Ovary (tissue), 9 donors: Measurements from ENCODE around the gene NTMT2. TPM values are rescaled to one million over a fixed set of nuclear protein-coding genes. Genes with fewer than 3 reads are reported as not detected.
A peak's percentile ranks its signal among the peaks of the same experiment; 100 is the strongest.

Source experiments
- DNase-seq, 5 donors: peaks; one replicate each; pipeline ENCODE4 v3.0.0-alpha.2; 2019 to 2020
- H3K27ac ChIP-seq, 2 donors: fragments of 200-600 bp; one replicate each; pipeline versions ENCODE4 v1.5.1 to v1.8.0; 2019 to 2022
- H3K27me3 ChIP-seq: fragments of 200-600 bp; one replicate; pipeline ENCODE4 v1.8.0; 2022
- H3K36me3 ChIP-seq: fragments of 200-600 bp; sonication (generic); one replicate; pipeline ENCODE4 v1.5.1; 2019
- H3K4me1 ChIP-seq: one replicate; pipeline ENCODE4 v1.8.1; 2013; ENCODE audit warnings: mild to moderate bottlenecking, moderate library complexity; ENCODE audit not compliant: insufficient read depth
- H3K4me3 ChIP-seq: fragments of 200-600 bp; sonication (generic); one replicate; pipeline ENCODE4 v1.5.1; 2017
- H3K9me3 ChIP-seq, 2 donors: fragments of 200-600 bp in 1 of 2; sonication (generic) in 1 of 2; one replicate each; pipeline versions ENCODE4 v1.5.1 to v1.8.1; 2013 to 2019; ENCODE audit warnings: mild to moderate bottlenecking in 1 of 2, moderate library complexity in 1 of 2
- CTCF ChIP-seq, 3 donors: fragments of 450-650 bp in 2 of 3; fragments of 200-600 bp in 1 of 3; IDR thresholded peaks; one replicate each; pipeline versions ENCODE4 v1.5.1 to v1.8.0; 2016 to 2022; ENCODE audit warnings: antibody characterized with exemption in 3 of 3, mild to moderate bottlenecking in 1 of 3
- EP300 ChIP-seq: sonication (generic); formaldehyde crosslinking; IDR thresholded peaks from one replicate; pipeline ENCODE4 v1.6.1; 2017; ENCODE audit warnings: antibody characterized with exemption
- POLR2A ChIP-seq: fragments of 450-650 bp; IDR thresholded peaks from one replicate; pipeline ENCODE4 v1.6.1; 2017; ENCODE audit warnings: antibody characterized with exemption, mild to moderate bottlenecking, moderate library complexity
- WGBS, 3 donors: extraction: QIAGEN DNeasy Blood & Tissue Kit in 1 of 3; methylation state at CpG; one replicate each; pipeline versions ENCODE4 v1.1.5 to v1.1.7; 2013 to 2017; 5-methylcytosine and 5-hydroxymethylcytosine counted together
- intact Hi-C, 4 donors: fragments of 100-400 bp; cut with DNase I; formaldehyde crosslinking; loops; one replicate each; pipeline versions ENCODE4 v1.11.0 to v1.15.1; 2022 to 2023
- polyA plus RNA-seq, 2 donors: library from polyadenylated mRNA; stranded (reverse); fragments of 200-250 nt in 1 of 2; fragments of 350-450 nt in 1 of 2; fragmentation: Illumina TruSeq in 1 of 2; extraction: RNeasy Lipid Tissue Mini Kit (QIAGEN cat#74804) in 1 of 2; gene quantifications; one replicate each; pipeline ENCODE4 v1.2.3, GENCODE V29; 2013 to 2014
- total RNA-seq, 7 donors: library from RNA; depleted of rRNA in 2 of 7; stranded (reverse); fragments of >200 nt in 2 of 7; fragmentation: NEBNext Ultra II Directional in 3 of 7; extraction: Animal tissue kit (Norgen Biotek cat#: 25700) in 3 of 7; gene quantifications; one replicate each; pipeline versions ENCODE4 v1.1.0 to v1.2.4, GENCODE V29; 2016 to 2023
- donor health status: DM: no; HTN: no; CAD: no; lungs with moderate emphysema.
- donor health status: DM: no; HTN: no; CAD: no.
- donor health status: Bipolar disorder and iron deficiency.
- donor health status: DM: yes; HTN: yes; CAD: no.
- donor health status: DM: no; HTN: no; CAD: no.
- donor health status: DM: yes; HTN: yes; CAD: no.

Gene NTMT2
- total and polyA plus RNA-seq, 9 donors, result not detected

DNA sequence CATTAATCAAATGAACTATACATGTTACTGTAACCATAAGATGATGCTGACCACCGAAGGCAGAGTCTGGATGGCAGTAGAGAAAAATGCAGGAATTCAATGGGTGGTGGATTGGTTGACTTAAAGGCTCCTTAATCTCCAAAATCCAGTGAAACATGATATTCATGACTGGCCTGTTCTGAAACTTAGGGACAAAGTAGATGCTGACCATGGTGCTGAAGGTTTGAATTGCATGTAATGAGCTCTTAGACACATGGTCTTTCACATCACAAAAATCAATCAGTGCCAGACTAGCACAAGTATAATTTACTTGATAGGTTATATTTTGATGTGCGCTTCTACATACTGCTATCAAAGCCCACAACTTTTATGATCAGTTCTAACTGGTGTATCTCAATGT, 30.9 kb upstream of the NTMT2 start:
- DNase-seq, result no peak
- Histone ChIP-seq H3K27ac (no peak overlapping the region), H3K4me1 (no peaks in the 10 kb centered on the region), H3K27me3 (no peaks in the 10 kb centered on the region), H3K4me3 (no peak overlapping the region), H3K9me3 (no peaks in the 10 kb centered on the region), H3K36me3 (no peaks in the 10 kb centered on the region)
- 75 to 90% (median 82%) methylated on average over 2 of the region's 2 CpGs for WGBS, 3 donors
- intact Hi-C loops, result no loop called here
- no peak for TF ChIP-seq CTCF (IDR thresholded peaks at IDR 0.05)
- TF ChIP-seq POLR2A, result no peak
- no peak for TF ChIP-seq EP300

- Histone ChIP-seq H3K27ac (no peak overlapping the region), H3K36me3 (no peaks in the 10 kb centered on the region), H3K4me3 (no peak overlapping the region), H3K9me3 (no peaks in the 10 kb centered on the region), H3K27me3 (no peaks in the 10 kb centered on the region), H3K4me1 (no peaks in the 10 kb centered on the region)
- 91 to 99% (median 96%) methylated on average over 6 of the region's 6 CpGs for WGBS, 3 donors
- TF ChIP-seq POLR2A, result no peak
- TF ChIP-seq EP300, result no peak
- no peak for TF ChIP-seq CTCF (IDR thresholded peaks at IDR 0.05)
- DNase-seq, result no peak
- intact Hi-C loops, result no loop called here
These were observed 23.4 kb upstream of the NTMT2 start for GRCh38 chr1:170122366-170122765.

- intact Hi-C loops, result no loop called here
- DNase-seq, result no peak
- TF ChIP-seq EP300, result no peak
- no peak for TF ChIP-seq POLR2A
- TF ChIP-seq CTCF (IDR thresholded peaks at IDR 0.05), result no peak
- Histone ChIP-seq H3K4me1 (no peaks in the 10 kb centered on the region), H3K36me3 (no peaks in the 10 kb centered on the region), H3K4me3 (no peak overlapping the region), H3K27me3 (no peaks in the 10 kb centered on the region), H3K27ac (no peak overlapping the region), H3K9me3 (no peaks in the 10 kb centered on the region)
These were observed 20.5 kb upstream of the NTMT2 start for GRCh38 chr1:170125269-170125668.

DNA sequence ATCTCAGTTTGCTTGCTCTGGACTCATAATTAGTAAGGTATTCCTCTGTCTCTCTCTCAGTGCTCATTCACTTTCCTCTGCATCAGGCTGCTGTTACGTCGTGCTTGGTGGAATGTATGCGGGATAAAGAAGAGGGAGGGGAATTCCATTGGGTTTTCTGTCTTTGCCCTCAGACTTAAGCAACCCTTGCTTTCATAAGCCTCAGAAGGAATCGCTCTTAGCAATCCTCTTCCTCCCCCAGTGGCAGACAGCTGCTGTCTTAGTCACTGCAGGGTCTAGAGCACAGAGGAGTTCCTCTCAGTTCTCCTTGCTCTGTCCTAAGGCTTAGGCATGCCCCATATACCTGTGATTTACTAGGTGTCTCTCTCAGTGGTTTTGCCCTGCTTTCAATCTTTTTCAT, 19.1 kb upstream of the NTMT2 start:
- TF ChIP-seq CTCF (IDR thresholded peaks at IDR 0.05), result no peak
- TF ChIP-seq POLR2A, result no peak
- no peak for TF ChIP-seq EP300
- intact Hi-C loops, result no loop called here
- WGBS, 3 donors, result 30 to 46% (median 43%) methylated on average over 4 of the region's 4 CpGs
- no peak overlapping the region for H3K4me3 ChIP-seq
- H3K27ac ChIP-seq, result no peak overlapping the region
- no peaks in the 10 kb centered on the region for H3K9me3 ChIP-seq
- peaks cover 3% of the 10 kb centered on the region for H3K4me1 ChIP-seq
- H3K36me3 ChIP-seq, result no peaks in the 10 kb centered on the region
- no peaks in the 10 kb centered on the region for H3K27me3 ChIP-seq
- no peak for DNase-seq

- peak in 2 of 5 donors; percentile 9 to 36 for DNase-seq
- no peak for TF ChIP-seq CTCF (IDR thresholded peaks at IDR 0.05)
- no peak for TF ChIP-seq EP300
- no peak for TF ChIP-seq POLR2A
- Histone ChIP-seq H3K4me1 (peaks cover 3% of the 10 kb centered on the region), H3K27me3 (no peaks in the 10 kb centered on the region), H3K4me3 (no peak overlapping the region), H3K36me3 (no peaks in the 10 kb centered on the region), H3K27ac (no peak overlapping the region), H3K9me3 (no peaks in the 10 kb centered on the region)
- intact Hi-C loops, result no loop called here
- 31 to 50% (median 31%) methylated on average over 6 of the region's 6 CpGs for WGBS, 3 donors
These were observed 14.3 kb upstream of the NTMT2 start for GRCh38 chr1:170131450-170131849.
